NOMO-1 treated with DMSO at 0.1 percent for 48 hours (cell line): ENCODE data around the gene EVC2.

Experiments
- DNase-seq: peaks from one replicate; lab custom pipeline; 2025; ENCODE audit not compliant: unreplicated experiment; lab: John Stamatoyannopoulos, UW

EVC2 gene

GRCh38 chr4:5708449-5709206, at the start of gene EVC2:
TSS of gene EVC2 (minus strand) at chr4:5708559. CDS start at chr4:5708513, 46 bp downstream.
- no peak for DNase-seq

GRCh38 chr4:5757954-5758353, 49.6 kb upstream of the EVC2 start:
- no peak for DNase-seq

- no peak for DNase-seq
Measured at GRCh38 chr4:5757536-5757935, 49.2 kb upstream of the EVC2 start.

GRCh38 chr4:5757091-5757490, 48.7 kb upstream of the EVC2 start:
- no peak for DNase-seq

- DNase-seq, result no peak
Measured at GRCh38 chr4:5756271-5756670, 47.9 kb upstream of the EVC2 start.

GRCh38 chr4:5755679-5756078, 47.3 kb upstream of the EVC2 start:
- DNase-seq, result no peak

- no peak for DNase-seq
Measured at GRCh38 chr4:5755161-5755560, 46.8 kb upstream of the EVC2 start.

- DNase-seq, result no peak
Measured at GRCh38 chr4:5754529-5754881, 46.1 kb upstream of the EVC2 start.

GRCh38 chr4:5753766-5754528, 45.6 kb upstream of the EVC2 start:
- no peak for DNase-seq

- DNase-seq, result no peak
Measured at GRCh38 chr4:5753366-5753765, 45.0 kb upstream of the EVC2 start.

GRCh38 chr4:5752376-5753184, 44.2 kb upstream of the EVC2 start:
- no peak for DNase-seq

- no peak for DNase-seq
Measured at GRCh38 chr4:5751666-5752375, 43.5 kb upstream of the EVC2 start.

GRCh38 chr4:5750946-5751665, 42.7 kb upstream of the EVC2 start:
- DNase-seq, result no peak

- no peak for DNase-seq
Measured at GRCh38 chr4:5750052-5750945, 41.9 kb upstream of the EVC2 start.

GRCh38 chr4:5749568-5749967, 41.2 kb upstream of the EVC2 start:
- no peak for DNase-seq

GRCh38 chr4:5747738-5748375, 39.5 kb upstream of the EVC2 start:
- no peak for DNase-seq

- DNase-seq, result no peak
Measured at GRCh38 chr4:5746829-5747737, 38.7 kb upstream of the EVC2 start.

GRCh38 chr4:5746250-5746649, 37.9 kb upstream of the EVC2 start:
- DNase-seq, result no peak
